ENCODE measurements around the gene WIPF1.

The WIPF1 gene

DNA sequence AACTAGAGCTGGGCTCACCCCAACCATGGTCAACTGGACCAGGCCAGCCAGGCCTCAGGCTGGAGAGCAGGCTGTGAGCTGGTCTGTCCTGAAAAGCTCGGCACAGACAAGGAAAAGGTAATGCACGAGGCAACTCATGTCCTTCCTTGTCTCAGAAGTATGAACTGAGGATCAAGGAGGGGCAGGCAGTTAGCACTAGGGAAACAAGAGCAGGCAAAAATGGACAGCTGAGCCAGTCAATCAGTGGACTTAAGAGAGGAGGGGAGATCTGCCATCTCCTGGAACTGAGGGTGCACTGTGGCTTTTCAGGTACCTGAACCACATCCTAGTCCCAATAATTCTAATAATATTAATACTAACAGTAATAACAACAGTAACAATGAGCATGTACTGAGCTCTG, 20.6 kb upstream of the WIPF1 start:
- DNase-seq = no peak

DNA sequence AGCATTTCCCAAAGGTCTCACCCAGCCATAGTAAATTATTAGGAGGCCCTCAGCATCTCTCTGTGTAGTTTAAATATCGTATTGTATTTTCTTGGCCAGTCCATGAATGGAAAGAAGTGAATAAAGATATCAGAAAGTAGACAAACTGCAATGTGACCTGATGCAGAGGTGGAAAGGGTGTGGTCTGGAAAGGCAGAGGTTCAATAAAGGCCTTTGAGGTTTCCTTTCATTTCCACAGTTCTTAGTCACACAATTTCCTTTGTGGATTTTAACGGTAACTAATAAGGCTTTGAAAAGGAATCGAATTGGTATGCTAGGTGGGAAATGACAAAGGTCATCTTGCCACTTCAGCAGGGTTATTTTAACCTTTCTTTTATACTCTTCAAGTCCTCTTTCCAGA, 20.1 kb upstream of the WIPF1 start:
- DNase-seq = no peak

DNA sequence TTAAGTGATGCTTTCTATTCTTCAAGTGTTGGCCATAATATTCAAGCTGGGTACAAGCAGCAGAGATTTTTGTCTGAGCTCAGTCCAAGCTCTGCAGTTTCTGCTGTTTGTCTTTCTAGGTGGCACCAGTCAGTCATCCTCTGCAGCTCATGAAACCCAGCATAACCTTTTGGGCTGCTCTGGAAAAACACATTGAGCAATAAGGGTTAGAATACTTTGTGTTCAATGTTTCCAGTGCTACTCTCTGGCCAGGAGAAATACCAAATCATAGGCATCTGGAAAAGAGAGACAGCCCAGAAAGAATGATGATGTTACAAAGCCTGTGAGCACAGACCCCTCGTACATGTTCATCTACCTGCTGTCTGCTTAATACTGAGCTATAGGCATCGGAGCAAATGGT, 19.5 kb upstream of the WIPF1 start:
- no peak for DNase-seq

DNA sequence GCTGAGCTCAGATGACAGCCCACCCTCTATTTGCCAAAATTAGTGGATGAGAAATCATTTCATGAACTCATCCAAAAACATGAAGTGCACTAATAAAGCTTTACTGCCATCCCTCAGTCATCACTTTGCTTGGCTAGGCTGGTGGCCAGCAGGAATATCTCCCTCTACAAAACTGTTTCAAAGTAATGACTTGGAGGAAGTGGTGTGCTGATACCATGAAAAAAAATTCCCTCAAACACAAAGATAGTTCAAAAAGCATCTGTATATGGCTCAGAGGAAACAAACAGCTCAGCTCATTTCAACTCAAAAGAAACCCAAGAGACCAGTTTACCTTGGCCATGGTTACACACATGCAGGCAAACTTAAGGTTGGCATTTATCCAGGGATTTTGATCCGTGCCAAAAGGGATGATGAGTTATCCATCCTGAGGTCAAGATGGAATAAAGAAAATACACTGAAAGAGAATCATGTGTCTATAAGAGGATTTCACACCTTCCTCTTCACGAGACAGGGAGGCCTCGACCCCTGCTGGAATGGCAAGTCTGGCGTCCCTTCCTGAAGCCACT, 18.4 kb upstream of the WIPF1 start:
- peak in 1 of 2 donors; percentile 50 for DNase-seq

DNA sequence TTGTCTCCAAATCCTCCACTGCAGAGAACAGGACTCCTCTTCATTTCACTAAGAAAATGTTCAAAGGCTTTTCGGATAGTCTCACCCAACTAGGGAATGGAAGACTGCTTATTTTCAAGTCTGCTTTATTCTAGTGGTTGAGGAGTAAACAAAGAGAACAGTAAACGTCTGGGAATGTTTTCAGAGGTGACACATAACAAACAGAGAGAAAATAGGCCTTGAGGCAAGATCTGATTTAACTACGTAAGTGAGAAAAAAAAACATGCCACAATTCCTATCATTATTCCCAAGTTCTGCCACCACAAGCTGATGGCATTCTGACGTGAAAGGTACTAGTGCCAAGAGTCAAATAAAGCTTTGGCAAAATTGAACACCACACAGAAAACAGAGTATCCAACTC, 16.7 kb upstream of the WIPF1 start:
- DNase-seq = no peak

DNA sequence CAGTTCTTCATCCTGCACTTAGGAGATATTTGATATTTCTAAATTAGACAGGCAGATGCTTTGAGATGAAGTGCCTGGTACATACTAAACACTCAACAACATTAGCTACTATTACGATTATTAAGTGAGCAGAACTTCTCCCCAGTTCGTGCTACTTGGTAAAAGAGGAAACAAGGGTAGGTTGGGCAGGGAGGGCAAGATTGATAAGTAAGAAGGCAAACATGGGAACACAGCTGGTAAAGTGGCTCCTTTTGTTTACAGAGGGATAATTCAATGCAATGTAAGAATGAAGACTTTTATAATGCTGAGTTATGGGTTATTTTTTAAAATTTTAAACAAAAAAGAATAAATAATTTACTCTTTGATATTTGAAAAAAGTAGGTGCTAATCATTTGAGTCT, 15.9 kb upstream of the WIPF1 start:
- DNase-seq = no peak

DNA sequence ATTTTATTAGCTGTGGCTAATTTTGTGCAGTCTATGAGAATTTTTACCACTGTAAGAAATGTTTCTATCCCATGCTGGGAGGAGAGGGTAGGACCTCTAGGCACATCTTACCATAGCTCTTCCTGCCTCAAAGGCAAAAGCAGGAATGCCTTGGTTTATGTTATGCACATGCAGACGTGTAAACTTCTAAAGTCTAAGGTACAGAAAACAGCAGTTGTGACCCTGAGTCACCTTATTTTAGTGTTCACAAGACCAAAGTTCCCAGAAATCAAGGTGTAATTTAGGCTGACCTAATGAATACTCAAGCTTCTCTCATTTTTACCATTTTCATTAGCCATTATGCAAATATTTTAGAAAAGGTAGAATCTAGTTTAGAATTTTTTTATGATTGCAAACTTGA, 15.4 kb upstream of the WIPF1 start:
- no peak for DNase-seq

DNA sequence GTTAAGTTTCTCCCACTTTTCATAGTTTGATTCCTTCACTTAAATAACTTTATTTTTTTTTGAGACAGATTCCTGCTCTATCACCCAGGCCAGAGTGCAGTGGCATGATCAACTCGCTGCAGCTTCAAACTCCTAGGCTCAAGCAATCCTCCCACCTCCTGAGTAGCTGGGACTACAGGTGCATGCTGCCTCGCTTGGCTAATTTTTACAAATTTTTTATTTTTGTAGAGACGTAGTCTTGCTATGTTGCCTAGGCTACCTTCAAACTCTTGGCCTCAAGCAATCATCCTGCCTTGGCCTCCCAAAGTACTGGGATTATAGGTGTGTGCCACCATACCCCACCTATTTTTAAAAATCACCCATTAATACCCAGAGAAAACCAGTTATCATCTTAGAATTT, 14.2 kb upstream of the WIPF1 start:
- DNase-seq = no peak

DNA sequence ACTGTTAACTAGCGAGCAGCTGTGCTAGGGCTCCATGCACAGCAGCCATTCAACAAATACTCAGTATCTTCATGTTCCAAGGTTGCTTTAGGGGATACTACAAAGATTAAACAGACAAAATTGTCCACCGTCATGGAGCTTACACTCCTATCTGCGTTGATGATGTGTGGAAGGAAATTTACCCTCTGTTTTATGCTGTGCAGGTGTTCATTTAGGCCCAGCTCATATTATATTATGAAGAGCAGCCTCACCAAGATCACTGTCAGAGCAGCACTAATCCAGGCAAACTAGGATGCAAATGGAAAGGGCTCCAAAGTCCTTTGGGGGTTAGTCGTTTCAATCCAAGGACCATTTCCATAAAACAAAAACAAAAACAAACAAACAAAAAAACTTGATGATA, 13.4 kb upstream of the WIPF1 start:
- DNase-seq = no peak

DNA sequence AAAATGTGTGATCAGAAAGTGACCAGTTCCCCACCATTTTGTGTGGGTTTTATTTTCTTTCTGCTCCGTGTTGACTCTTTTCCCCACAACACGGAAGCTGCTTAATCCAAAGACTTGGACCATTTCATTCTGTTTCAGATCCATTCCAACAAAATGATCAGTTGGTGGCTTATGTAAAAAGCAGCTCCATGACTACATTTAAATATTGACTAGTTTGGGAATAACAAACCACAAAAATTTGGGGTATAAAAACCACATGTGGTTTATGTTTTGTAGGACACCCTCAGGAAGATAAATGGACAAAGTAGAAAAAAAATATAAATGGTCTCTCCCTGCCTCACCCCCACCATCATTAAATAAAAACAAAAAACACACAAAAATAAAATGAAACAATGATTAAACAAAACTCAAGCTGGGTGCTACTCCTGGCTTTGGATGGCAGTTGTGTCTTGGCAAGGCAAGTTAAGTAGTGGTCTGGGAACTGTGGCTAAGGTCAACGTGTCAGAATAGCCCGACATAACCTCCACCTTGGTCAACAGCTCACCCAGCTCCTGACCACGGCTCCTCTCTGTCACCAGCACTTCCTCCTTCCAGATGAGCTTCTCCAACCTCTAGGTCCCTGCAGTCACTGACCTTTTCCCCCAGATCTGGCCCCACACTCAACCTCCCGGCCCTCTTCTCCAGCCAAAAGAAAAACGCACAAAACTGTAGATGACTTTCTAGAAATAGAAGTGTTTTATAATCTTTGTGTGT, 12.8 kb upstream of the WIPF1 start:
- no peak for DNase-seq

DNA sequence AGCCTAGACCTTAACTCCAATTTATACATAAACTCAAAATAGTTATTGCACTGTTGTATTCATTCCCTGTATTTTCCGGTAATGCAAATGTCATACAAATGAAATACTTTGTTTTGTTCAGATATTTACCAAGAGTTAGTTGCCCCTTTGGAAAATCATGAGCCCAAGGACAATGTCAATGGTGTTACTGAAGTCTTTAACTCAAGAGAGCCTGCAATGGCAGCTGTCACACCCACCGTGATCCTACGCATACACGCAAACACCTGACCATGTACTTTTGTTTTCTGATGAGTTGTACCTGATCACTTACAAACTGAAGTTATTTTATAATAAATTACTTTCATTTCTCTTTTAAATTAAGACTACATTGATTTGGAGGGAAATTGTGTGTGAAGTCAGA, 11.7 kb upstream of the WIPF1 start:
- no peak for DNase-seq

DNA sequence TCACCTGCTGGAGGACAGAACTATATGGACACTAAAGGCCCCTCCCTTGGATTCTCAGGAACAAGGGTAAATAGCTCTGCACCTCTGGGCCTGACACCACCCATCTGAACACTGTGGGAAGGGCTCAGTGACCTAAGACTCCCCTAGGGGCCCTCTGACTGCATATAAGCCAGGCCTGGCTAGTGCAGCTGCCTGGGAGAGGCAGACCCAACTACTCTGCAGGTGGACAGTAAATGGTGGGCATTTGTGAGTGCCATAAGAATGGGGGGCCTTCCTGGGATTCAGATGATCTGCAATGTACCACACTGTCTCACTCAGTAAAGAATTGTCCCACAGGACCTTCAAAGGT, 11.2 kb upstream of the WIPF1 start:
- DNase-seq = no peak

DNA sequence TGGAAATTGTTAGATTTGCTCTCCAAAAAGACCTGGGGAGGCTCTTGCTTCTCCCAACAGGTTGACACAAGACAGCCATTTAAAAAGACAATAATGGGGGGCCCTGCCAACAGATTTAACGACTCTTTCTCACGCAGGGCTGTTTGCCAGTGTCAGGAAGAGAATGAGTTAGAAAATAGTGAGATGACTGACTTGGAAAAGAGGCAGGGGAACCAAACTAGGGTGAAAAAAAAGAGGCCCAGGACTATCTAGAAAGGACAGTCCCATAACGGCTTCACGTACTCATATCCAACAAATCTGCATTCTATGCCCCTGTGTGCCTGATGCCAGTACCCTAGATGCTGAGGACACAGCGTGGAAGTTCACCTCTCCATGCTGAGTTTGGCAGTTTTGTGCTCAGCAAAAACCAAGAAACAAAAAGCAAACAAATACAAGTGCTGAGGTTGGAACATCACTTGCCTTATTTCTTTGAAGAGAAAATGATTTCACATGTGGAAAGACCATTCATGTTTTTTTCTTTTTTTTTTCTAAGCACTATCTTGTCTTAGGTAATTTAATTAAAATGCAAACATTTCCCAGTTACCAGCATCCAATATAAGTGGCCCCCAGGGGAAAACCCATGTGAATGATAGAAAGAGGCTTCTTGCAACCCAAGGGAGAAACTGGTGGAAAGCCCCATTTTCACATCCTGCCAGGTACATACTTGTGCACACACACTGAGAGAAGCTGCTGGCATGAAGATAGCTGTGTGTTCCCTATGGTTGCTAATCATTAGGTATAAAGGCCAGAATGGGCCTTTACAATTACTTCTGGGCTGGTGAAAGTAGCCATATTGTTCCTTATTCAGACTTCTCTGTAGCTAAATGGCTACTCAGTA, 10.6 kb upstream of the WIPF1 start:
- DNase-seq = peak; percentile 57 to 83

DNA sequence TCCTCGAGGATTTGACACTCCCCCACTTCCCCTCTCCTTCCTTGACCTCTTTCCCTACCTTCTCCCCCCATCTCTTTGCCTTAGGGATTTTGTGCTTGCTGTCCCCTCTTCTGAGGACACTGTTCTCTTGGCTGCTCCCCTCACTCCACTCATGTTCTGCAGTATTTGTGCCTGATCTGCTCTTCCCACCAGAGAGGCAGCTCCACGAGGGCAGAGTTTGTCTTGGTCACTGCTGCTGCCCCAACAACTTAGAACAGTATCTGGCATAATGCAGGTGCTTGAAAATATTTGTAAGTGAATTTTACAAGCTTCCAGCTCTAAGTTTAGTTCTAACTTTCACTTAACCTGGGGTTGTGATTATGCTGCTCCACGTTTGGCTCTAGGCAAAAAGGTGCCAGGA, 10.0 kb upstream of the WIPF1 start:
- no peak for DNase-seq

DNA sequence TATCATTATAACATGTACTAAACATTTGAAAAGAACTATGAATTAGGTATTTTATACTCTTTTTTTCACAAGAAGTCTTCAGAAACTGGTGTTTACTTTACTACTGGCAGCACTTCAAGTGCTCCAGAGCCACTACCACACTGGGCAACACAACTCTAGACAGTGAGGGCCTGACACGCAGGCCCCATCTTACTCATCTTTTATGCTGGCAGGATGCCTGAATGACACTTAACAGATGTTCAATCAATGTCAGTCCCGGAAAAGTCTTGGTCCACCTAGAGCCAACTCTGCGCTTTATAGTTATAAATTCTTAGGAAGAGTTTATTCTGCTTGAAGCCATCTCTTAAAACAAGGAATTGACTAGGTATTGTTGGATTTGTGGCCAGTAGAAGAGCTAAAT, 8.7 kb upstream of the WIPF1 start:
- peak in 1 of 2 donors; percentile 52 for DNase-seq

DNA sequence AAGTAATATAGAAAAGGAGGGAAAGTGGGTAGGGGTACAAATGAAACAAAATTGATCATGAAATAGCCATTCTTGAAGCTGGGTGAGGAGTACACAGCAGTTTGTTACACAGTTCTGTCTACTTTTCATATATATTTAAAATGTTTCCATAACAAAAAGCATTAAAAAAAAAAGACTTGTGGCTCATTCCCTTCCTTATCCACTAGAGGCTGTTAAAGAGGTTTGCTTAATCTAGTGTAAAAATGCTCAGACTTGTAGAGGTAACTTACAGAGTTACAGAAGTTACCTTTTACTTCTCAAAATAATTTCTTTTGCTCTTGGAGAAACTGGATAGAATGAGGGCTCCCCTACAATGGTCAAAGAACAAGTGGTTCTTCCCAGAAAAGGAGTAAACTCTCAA, 8.1 kb upstream of the WIPF1 start:
- DNase-seq = peak in 1 of 2 donors; percentile 55

DNA sequence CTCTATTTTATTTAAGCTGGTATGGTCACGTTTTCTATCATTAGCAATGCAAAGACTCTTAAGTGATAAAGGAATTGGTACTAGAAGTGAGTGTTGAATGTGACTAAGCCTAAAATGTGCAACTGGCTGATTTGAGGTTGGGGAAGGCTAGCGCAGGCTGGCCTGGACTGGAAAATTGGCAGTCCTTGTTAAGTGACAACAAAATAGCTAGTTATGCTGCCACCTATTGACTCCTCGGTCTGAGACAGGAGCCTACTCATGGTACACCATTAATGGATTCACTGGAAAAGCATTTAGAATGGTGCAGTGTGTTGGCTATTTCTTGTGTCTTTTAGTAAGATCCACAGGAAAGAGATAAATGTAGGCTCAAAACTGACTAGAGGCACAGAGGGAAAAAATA, 5.7 kb upstream of the WIPF1 start:
- peak; percentile 60 to 78 for DNase-seq

DNA sequence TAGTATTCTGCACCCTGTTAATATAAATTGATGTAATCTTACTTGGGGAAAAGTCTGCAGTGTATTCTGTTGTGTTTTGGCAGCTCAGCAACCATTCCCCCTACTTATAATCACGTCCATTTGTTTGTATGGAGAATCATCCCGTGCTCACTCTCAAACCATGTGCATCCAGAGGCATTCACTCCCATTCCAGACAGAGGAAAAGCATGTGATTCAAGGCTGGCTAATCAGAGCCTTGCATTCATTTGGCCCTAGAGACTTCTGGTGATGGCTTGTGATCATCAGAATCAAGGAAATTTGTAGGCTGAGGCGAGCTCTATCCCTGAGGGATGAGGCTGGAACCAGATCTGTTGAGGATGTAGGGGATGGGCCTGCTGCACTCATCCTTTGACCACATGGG, 5.1 kb upstream of the WIPF1 start:
- no peak for DNase-seq

DNA sequence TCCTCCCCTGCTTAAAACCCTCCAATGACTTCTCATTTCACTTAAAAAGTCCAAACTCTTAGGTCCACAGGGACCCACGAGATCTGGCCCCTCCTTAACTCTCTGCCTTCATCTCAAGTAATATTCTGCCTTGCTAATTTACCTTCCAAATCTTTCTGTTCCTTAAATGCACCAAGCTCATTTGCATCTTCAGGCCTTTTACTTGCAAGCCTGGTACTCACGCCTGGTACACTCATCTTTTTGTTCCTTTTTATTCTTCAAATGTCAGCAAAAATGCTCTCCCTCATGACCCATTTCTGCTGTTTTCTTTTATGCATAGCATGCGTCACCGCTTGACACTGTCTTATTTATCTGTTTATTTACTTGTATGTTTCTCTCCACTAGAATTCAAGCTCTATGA, 2.7 kb upstream of the WIPF1 start:
- peak; percentile 25 to 49 for DNase-seq

DNA sequence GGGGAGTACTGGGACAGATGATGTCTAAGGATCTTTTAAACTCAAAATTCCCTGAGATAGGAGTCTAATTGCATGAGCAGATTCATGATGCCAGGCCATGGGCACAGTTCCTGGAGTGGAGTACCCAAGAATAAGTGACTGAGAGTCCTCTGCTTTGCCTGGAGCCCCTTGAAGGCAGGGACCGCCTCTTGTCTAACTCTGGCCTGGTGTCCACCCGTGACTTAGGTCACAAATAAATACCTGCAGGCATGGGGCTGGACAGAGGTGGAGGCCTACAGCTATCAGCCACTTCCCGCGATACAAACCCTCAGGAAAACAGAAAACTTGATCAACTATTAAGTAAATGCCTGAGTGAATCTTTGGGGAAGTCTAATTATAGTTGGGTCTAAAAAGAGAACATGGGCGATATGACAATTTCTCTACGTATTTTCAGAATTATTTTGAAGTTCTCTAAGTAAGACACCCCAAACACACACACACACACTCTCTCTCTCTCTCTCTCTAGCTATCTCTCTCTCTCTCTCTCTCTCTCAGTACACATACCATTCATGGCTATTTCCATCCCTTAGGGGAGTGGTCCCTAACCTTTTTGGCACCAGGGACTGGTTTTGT, 1.8 kb upstream of the WIPF1 start:
- DNase-seq = no peak

DNA sequence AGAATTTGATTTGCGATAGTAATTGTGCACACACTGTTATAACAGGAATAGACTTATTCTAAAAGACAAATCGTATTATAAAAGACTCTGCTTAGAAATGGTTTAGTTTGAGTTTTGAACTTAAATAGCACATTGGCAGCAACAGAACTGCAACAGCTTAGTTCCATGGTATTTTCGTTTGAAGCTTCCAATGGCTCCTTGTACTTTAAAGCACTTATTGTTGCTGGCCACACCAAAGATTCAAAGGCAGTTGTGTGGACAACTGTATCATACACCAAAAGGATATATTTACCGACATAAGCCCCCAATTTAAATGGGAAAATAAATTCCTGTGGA, 627 bp downstream of the WIPF1 start:
- peak in 1 of 2 donors; percentile 57 for DNase-seq

DNA sequence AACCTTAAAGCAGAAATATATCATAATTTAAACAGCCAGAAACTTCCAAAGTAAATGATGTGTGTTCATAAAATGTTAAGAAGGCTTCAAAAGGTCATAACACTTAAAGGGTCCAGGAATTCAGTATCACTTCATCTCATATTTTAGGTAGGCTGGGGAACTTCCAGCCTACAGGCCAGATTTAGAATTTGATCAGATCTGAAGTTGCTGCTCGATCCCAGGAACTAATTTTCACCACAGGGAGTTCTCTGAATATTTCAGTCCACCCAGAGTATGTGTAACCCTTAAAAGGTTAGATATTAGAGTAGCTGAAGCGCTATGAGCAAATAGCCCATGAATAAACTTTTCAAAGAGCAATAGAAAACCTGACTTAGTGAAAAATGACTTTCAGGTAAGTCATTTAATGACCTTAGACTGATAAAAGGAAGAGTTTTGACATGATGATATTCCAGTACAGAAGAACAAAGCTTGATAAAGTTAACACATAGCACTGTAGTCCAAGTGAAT, 1.7 kb downstream of the WIPF1 start:
- DNase-seq = peak; percentile 32 to 69

DNA sequence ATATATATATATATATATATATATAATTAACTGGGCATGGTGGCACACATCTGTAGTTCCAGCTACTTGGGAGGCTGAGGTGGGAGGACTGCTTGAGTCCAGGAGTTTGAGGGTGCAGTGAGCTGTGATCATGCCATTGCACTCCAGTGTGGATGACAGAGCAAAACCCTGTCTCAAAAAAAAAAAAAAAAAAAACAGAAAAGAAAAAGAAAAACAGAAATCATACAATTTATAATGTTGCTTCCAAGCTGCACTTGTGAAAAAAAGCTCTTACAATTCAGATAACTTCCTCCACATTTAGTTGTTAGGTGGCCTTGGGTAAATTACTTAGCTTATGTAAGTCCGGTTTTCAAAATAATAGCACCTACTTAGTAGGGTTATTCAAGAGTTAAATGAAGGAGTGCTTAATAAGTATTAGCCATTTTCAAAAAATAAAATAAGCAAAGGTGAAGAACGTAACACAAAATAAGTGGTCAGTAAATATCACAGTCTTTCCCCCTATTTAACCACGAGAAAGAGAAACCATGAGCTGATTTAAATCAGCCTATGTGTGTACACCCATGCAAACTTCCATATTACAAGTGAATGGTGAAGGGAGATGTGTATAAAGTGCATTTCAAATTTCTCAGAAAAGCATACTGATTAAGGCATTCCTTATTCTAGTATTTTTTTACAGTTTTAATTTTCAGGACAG, 2.3 kb downstream of the WIPF1 start:
- peak in 1 of 2 donors; percentile 59 for DNase-seq

Data from CD4-positive, alpha-beta T cell treated with Interferon alpha-2 for 1 hour (primary cell).